Germinal center (tissue), 1 donor: ENCODE results near the gene COQ5.
A peak's percentile ranks its signal among the peaks of the same experiment; 100 is the strongest.

Experiments used
- DNase-seq: peaks from one replicate; pipeline ENCODE4 v3.0.0; 2012; ENCODE audit warnings: mixed read lengths, low spot score

COQ5 gene

GRCh38 chr12:120483621-120484020, 45.3 kb downstream of the COQ5 start:
- DNase-seq = no peak

GRCh38 chr12:120481022-120481767, 47.8 kb downstream of the COQ5 start:
- no peak for DNase-seq

GRCh38 chr12:120480211-120480610, 48.7 kb downstream of the COQ5 start:
- no peak for DNase-seq

GRCh38 chr12:120479458-120479857, 49.5 kb downstream of the COQ5 start:
- DNase-seq = no peak

- no peak for DNase-seq
Observed at GRCh38 chr12:120475643-120476042, 53.3 kb downstream of the COQ5 start.

GRCh38 chr12:120474616-120474960, 54.4 kb downstream of the COQ5 start:
- no peak for DNase-seq

GRCh38 chr12:120473807-120474615, 54.9 kb downstream of the COQ5 start:
- DNase-seq = no peak

GRCh38 chr12:120472521-120472920, 56.4 kb downstream of the COQ5 start:
- no peak for DNase-seq

- DNase-seq = peak; percentile 25
Observed at GRCh38 chr12:120470150-120470784, 58.7 kb downstream of the COQ5 start.

- peak; percentile 99 for DNase-seq
Observed at GRCh38 chr12:120469450-120470149, 59.4 kb downstream of the COQ5 start, which contains the start of gene SRSF9. Gene SRSF9, minus strand, starts transcription at chr12:120469748. Its CDS starts 139 bp downstream, at chr12:120469609.

- peak; percentile 74 for DNase-seq
Observed at GRCh38 chr12:120468821-120469449, 60.0 kb downstream of the COQ5 start.

GRCh38 chr12:120468325-120468820, 60.6 kb downstream of the COQ5 start:
- DNase-seq = peak; percentile 32

- no peak for DNase-seq
Observed at GRCh38 chr12:120467439-120467838, 61.5 kb downstream of the COQ5 start.

GRCh38 chr12:120466560-120467315, 62.2 kb downstream of the COQ5 start:
- DNase-seq = no peak

- DNase-seq = no peak
Observed at GRCh38 chr12:120465756-120466155, 63.2 kb downstream of the COQ5 start.

GRCh38 chr12:120463712-120464111, 65.2 kb downstream of the COQ5 start:
- no peak for DNase-seq

- no peak for DNase-seq
Observed at GRCh38 chr12:120462099-120462640, 66.8 kb downstream of the COQ5 start.

- DNase-seq = no peak
Observed at GRCh38 chr12:120460157-120460556, 68.8 kb downstream of the COQ5 start.

- DNase-seq = peak; percentile 26
Observed at GRCh38 chr12:120457133-120457532, 71.8 kb downstream of the COQ5 start.

- peak; percentile 15 for DNase-seq
Observed at GRCh38 chr12:120455302-120455701, 73.7 kb downstream of the COQ5 start.
